Activated T-helper 1 cell treated with anti-CD3 and anti-CD28 coated beads, Interleukin-2, amount 50 U/mL, for 16 hours (primary cell): ENCODE measurements around the gene FRMD1.
"Not testable (repeated sequence)": the region's sequence is repeated elsewhere in the genome, so short reads cannot be mapped to it uniquely, and the experiment has no call there.

Experiments used
- DNase-seq, 2 donors: peaks; one replicate each; pipeline ENCODE4 v3.0.0-alpha.2; 2020; ENCODE audit warnings: low read depth in 1 of 2, low spot score in 1 of 2

The FRMD1 gene

DNA sequence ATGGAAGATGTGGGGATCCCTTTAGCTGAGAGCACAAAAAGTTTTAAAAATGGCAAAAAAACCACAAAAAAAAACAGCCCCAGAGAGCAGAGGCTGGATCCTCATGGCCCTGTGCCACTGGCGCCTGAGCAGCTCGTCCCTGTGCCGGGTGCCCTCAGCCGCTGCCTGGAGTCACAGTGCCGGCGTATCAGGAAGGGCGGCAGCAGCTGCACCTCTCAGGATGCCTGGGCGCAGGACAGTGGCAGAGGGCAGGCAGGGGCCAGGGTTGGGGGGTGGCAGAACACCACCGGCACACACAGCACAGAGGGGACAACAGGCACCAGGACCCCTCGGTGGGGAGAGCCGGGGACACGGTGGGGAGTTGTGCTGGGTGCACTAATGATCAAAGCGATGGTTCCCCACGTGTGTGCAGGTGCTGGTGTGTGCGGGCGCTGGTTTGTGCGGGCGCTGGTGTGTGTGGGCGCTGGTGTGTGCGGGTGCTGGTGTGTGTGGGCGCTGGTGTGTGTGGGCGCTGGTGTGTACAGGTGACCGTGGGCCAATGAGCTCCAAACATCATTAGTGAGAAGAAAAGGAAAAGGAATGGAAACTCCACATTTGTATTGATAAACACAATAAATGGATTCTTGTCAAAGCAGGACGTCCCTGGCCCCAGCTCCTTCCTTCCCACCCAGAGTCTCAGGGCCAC is 1.5 kb upstream of the FRMD1 start:
- DNase-seq, result no peak

DNA sequence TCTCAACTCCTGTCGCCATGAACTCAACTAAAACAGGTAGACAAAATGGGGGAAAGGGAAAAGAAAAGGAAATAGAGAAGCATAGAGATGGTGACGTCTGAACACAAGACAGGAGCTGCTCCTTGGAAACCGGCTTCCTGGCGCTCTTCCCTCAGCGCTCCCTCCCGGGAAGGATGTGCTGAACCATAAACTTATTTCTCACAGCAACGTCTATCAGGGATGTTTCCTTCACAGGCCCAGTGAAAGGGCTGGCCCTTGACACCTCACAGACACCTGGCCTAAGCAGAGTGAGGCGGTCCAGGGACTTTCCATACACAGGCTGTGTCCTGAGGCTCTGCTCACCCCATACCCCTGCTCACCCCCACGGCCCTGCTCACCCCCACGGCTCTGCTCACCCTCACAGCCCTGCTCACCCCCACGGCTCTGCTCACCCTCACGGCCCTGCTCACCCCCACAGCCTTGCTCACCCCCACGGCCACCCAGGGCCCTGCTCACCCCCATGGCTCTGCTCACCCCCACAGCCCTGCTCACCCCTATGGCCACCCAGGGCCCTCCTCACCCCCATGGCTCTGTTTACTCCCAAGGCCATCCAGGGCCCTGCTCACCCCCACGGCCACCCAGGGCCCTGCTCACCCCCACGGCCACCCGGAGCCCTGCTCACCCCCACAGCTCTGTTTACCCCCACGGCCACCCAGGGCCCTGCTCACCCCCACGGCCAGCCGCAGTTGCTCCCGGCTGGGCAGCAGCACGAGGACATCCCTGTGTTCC is 653 bp downstream of the FRMD1 start:
- no peak for DNase-seq

DNA sequence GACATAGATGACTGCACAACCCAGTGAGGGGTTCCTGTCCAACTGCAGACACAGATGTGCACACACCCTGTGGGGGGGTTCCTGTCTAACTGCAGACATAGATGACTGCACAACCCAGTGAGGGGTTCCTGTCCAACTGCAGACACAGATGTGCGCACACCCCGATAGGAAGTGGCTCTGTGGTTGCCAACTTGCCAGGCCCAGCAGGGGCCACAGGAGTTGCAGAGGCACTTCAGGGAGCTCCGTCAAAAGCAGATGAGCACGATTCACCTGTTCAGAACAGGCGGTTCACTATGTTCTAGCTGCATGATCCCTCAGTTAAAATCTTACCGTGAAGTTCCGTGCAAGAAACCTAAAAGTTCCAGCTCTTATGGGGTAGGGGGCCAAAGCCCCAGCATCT is 1.6 kb downstream of the FRMD1 start:
- DNase-seq, result not testable (repeated sequence)

DNA sequence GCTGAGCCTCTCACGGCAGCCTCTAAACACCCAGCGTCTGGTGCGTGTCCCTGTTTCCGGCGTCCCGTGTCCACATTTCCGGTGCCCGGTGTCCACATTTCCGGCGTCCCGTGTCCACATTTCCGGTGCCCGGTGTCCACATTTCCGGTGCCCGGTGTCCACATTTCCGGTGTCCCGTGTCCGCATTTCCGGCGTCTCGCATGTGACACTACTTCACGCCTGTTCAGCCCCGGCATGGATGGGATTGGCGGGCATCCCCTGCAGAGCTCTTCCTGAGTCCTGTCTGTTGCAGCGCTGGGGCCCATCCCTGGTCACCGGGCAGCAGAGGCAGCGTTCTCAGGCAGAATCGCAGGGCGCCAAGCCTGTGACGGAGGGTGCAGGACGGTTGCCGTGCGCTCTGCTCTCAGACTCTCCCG is 3.2 kb downstream of the FRMD1 start:
- DNase-seq, result no peak

DNA sequence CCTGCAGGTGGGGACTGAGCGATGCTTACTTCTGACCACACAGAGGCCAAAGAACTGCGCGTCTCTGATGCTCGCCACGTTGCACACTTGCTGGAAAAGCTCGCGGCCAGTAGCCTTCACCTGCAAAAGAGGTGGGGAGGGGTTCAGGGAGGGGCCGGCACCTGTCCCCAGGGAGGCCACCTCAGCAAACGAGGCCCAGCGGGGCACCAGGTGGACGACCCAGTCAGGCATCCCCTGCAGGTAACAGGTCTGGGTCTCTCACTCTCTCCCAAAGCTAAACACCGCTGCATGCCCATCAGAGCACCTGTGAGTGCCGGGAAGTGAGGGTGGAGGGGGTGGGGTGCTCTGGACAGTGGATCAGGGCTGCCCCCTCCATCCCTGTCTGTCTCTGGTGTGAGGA is 3.8 kb downstream of the FRMD1 start:
- DNase-seq, result no peak

DNA sequence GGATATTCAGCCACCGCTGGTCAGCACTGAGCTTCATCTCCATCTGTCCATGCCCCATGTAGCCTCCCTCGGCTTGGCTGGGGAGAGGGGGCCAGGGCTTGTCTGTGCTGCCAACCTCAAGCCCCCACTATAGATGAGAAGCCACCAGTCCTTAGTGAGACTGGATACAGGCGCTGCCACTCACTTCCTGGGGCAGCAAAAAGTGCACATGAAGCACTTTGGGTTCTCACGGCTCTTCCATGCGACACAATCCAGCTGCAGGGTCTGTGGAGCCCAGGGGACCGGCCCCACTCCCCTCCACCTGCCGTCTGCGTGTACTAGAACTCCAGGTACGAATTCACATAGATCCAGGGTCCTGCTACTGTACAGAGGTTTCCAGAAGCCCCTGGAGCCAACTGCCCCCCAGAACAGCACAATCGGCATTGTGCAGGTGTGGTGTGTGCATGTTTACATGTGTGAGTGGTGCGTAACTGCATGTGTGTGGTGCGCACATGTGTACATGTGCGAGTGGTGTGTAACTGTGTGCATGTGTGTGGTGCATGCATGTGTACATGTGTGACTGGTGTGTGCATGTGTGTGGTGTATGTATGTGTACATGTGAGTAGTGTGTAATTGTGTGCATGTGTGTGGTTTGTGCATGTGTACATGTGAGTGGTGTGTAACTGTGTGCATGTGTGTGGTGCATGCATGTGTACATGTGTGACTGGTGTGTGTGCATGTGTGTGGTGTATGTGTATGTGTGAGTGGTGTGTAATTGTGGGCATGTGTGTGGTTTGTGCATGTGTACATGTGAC is 4.9 kb downstream of the FRMD1 start:
- DNase-seq, result no peak

DNA sequence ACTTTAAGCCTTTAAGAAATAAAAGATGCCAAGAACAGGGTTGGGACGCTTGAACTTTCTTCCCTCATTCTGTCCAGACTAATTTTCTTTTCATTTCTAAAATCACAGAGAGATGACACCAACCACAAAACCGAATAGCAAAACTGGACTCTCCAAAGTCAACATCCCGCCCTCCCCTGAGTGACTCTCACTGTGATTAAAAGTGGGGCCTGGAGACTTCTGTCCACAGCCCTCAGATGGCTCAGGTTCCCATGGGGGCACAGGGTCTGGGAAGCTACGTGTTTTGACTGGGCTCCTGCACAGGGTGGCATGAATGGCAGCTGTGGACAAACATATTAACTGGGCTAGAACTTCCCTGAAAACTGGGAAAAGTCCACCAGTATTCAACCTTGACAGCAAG is 6.3 kb downstream of the FRMD1 start:
- DNase-seq, result no peak

DNA sequence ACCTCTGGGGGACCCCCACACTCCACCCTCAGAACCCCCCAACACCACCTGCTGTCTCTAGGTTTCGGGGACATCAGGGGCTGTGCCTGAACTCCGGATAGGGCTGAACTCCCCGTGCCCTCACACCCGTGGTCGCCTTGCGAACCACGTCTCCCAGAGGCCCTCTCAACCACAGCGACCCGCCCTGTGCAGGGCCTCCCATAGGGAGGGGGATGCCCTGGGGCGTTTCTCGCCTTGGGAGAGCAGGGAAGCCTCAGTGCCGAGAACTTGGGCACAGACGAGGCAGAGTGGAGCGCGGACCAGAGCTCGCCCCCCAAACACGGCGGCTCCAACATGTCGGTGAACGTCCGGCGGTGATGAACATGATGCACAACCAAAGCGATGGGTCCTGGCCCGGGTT is 6.8 kb downstream of the FRMD1 start:
- no peak for DNase-seq

DNA sequence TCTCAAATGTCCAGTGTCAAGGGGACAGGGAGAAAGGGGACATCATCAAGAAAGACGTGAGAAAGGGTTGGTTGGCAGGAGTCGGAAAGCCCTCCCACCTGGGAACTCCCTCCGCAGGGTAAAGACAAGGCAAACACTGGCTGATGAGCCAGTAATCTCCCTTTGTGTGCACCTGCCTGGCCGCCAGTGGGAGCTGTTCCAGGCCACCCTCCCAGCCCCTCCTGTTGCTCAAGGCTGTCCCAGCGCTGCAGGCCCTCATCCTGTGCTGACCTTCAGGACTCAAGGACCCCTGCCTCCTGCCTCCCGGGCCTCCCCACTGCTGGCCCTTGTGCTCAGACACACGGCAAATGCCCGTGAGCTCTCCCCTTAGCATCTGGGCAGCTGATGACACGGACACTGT is 7.4 kb downstream of the FRMD1 start:
- DNase-seq, result no peak

DNA sequence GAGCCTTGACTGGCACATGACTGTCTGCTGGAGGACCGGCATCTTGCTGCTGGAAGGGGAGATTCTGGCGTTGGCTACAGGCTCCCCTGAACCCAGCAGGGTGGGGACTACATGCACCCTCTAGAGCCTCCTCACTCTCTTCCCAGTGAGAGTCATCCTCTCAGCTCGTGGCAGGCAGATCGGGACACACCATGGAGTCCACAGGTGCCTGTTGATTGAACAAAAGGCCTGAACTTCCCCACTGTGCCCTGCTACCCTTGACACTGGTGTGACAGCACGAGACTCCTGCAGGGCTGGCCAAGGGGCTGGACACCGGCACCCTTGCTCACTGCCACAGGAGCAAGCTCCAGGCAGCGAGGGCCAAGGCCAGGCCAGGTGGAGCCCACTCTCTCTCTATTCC is 8.2 kb downstream of the FRMD1 start:
- DNase-seq, result no peak

DNA sequence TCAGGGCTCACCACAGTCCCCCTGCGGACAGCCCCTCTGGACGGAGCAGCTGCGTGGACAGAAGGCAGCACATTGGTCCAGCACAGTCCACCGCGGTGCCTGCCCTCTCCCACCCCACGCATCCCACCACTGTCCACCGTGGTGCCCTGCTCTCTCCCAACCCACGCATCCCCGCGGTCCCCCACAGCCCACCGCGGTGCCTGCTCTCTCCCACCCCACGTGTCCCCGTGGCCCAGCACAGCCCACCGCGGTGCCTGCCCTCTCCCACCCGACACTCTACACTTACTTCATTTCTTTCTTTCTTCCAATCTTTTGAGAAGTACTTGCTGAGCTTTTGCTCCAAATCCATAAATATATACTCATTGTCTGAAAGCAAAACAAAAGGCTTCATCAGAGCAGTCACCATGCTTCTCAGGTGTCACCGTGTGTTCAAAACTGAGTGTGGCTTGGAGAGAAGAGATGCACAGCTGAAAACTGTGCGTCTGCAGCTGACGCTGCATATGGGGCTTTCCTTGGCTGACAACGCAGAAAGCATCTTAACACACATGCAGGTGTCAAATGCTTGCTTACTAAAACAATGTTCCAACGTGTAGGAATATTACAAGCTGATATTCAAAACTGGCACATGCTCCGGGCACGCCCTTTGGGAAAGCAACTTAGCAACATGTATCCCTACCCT is 11.8 kb downstream of the FRMD1 start:
- no peak for DNase-seq

DNA sequence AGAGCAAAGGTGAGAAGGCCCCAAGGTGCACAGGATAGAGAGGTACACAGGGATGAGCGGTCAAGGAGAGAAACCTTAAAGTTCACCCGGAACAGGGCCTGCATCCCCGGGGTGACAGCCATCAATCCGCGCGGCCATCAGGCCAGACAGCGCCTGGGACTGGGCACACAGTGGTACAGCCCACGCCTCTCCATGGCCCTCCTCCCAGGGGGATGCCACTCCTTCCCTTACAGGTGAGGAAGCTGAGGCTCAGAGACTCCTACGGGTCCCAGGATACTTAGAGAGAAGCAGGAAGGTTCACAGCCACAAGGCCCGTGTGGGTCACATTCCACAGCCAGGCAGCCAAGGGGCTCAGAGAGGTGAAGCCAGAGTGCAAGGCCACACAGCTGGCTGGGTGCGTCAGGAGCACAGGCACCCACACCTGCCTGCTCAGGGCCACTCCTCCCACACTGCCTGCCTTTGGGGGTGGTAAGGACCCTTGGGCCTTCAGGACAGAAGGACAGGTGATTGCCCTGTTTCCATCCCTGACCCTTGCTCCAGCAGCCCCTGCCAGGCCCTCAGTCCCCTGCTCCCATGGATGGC is 14.7 kb downstream of the FRMD1 start:
- no peak for DNase-seq

DNA sequence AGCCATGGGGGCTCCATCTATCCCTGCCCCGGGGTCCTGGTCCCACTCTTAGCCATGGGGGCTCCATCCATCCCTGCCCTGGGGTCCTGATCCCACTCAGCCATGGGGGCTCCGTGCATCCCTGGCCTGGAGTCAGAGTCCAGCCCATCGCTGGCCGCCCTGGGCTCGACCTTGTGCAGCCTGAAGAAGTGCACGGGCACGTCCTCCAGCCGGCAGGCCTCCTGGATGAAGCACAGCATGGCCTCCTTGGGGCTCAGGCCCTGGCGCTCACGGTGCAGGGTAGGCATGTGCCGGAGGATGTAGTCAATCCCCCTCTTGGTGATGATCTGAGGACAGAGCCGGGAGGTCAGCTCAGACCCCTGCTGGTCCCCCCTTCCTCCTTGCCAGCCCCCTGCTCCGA is 15.6 kb downstream of the FRMD1 start:
- DNase-seq, result no peak

DNA sequence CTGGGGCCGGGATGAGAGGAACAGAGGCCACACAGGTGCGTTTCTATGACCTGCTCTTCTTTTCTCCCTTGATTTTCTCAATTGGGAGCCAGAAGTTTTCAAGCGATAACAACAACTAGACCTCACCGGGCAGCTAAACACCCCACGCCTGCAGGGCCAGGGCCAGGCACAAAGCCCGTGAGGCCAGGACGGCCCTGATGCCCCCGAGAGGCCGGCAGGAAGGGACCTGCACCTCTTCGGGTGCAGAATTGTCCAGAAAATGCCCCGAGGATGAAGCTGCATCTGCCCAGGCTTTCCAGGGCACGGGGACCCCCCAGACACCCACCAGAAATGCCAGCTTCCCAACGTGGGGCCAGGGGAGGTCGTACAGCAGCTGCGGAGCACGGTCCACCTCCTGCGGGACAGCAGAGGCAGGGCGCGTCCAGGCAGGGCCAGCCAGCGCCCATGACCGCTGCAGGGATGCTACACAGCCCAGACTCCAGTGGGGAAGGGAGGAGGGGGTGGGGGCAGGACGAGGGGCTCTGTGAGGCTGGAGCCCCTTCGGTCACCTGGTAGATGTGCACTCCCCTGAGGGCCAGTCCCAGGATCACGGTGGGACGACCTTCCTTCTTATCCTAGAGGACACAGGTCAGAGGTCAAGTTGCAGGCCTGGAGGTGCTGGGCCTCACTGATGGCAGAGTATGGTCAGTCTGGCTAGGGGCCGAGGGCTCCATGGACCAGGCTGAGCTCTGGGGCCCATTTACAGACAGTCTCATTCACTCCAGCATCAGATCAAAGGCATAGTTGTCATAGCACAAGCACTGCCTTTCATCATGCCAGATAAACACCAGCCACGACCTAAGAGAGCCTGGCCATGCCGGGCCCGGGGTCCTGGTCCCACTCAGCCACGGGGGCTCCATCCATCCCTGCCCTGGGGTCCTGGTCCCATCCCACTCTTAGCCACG is 16.4 kb downstream of the FRMD1 start:
- no peak for DNase-seq

DNA sequence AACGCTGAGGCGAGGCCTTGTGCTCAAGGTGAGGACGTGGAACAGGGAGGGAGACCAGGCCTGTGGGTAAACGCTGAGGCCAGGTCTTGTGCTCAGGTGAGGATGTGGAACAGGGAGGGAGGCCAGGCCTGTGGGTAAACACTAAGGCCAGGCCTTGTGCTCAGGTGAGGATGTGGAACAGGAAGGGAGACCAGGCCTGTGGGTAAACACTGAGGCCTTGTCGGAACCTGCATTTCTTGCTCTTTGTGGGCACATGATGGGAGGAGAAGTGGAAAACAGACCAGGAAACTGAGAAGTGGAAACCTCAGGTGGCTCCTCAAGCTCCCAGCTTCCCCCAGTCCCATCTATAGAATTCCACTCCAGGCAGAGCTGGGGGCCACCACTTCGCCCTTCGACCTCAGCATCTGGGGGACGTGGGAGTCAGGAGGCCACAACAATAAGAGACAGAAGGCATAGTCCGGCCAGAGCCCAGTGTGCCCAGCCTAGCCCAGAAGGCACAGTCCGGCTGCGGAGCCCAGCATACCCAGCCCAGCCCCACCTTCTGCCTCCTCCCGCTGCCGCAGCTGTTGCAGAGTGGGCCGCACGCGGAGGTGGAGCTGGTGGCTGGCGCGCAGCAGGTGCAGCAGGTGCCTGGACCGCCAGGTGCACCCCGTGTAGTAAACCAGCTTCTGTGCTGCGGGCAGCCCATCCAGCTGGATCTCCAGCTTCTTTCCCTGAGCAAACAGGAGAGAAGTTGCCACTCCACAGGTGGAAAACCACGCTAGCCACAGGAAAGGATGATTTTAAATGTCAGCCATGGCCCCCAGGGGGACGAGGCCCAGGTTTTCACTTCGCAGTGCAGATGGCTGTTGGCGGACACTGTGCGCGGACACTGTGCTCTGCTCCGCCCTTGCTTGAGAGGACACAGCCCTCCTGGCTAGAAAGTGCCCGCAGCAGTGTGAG is 17.5 kb downstream of the FRMD1 start:
- DNase-seq, result no peak

DNA sequence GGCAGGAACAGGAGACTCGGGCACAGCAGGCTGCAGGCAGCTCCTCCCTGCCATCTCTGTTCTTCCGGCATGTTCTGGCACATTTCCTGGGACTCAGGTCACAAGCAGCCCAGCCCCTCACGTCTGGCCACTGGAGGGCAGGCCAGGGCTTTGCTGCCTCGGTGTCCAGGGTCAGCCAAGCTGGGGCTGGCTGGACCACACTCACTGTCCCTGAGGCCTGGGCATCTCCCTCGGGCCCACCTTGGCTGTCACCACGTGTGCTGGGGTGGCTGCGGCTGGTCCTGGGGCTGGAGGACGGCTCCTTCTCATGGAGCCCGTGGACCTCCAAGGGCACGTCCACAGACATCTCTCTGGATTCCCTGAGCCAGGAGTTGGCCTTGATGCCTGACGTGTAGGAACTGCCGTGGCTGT is 18.5 kb downstream of the FRMD1 start:
- no peak for DNase-seq

DNA sequence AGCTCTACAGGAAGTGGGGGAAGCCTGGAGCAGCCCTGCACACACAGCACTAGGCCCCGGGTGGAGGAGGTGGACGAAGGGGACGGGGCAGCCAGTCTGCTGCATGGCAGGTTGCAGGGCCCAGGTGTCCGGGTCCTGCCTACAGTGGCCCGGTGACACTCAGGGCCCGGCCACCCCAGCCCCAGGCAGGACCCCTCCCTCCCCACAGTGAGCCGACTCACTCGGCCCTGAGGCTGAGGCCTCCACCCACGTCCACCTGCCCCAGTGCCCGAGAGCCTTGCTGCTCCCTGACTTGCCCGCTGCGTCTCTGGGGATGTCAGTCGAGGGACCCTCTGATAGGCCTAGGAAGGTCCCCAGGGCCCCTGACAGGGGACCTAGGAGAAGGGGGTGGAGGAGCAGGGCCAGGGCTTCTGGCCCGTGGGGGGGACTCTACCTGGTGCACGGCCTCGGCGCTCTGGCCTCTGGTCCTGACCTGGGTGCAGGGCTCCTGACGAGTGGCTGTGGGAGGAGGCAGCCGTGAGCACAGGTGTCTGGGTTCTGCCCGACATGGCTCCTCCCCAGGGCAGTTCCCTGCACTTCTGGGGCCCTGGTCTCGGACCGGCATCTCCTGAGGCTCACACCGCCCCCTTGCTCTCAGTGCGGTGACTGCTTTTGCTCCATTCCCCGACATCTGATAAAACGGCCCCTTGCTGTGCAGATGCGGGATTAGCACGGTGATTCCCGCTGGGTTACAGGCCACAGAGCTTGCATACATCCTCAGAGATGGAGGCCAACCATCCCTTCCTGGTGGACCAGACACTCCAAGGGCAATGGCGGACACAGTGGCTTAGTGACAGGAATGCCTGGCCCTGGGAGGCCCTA is 20.1 kb downstream of the FRMD1 start:
- DNase-seq, result no peak

DNA sequence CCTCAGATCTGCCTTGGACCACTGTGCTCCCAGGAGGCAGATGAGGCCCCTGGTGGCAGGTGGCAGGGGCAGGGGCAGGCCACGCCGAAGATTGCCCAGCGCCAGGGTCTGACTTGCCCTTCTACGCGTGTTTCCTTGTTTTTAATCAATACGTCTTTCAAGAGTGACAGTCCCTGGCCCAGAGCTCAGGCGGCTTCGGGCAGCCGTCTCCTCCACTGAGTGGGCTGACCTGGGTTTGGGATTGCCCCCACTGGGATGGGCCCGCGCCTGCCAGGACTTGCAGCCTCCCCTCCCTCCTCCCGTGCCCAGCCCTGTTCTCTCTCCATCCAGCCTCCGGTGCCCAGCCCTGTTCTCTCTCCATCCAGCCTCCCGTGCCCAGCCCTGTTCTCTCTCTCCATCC is 21.2 kb downstream of the FRMD1 start:
- no peak for DNase-seq
